PFSK-1 (cell line): Measurements from ENCODE around the gene MAML2.

ENCODE experiments used
- FOXP2 ChIP-seq: optimal IDR thresholded peaks from 2 replicates; pipeline ENCODE3; 2011; ENCODE audit warnings: borderline replicate concordance, control low read depth, inconsistent platforms; ENCODE audit not compliant: insufficient read depth; ENCODE audit errors: extremely low read length, extremely low read depth
- POLR2AphosphoS5 ChIP-seq: IDR thresholded peaks from 2 replicates; pipeline ENCODE4 v1.6.1; 2012; ENCODE audit warnings: low read depth, mild to moderate bottlenecking, control low read depth, low read length, moderate library complexity
- REST ChIP-seq, 2 experiments: IDR thresholded peaks; 2 replicates each; pipeline versions ENCODE4 v1.6.1 to v1.8.0; 2011 to 2012; ENCODE audit warnings: low read depth in 2 of 2, low read length in 2 of 2, control low read depth in 1 of 2, inconsistent platforms in 1 of 2, mild to moderate bottlenecking in 1 of 2, moderate library complexity in 1 of 2; ENCODE audit not compliant: insufficient read depth in 1 of 2
- TAF1 ChIP-seq: IDR thresholded peaks from 2 replicates; pipeline ENCODE4 v1.6.1; 2012; ENCODE audit warnings: low read length, control low read depth, borderline replicate concordance; ENCODE audit not compliant: insufficient read depth

DNA sequence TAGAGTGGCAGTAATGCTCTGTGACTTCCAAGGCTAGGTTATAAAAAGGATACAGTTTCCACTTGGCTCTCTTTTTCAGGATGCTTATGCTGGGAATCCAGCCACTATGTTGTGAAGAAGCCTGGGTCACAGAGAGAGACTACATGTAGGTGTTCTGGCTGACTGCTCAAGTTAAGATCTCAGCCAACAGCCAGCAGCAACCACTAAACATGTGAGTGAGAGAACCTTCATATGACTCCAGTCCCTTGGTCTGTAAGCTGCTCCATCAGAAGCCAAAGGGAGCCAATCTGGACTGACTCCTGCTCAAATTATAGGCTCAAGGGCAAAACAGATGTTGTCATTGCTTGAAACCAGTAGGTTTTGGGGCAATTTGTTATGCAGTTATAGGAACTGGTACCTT is 162.7 kb downstream of the MAML2 start:
- TF ChIP-seq FOXP2 (no peak), REST (IDR thresholded peaks at IDR 0.05; ENCODE audit: insufficient read depth in 1 of 2, low read depth in 2 of 2, low read length in 2 of 2) (no peak), TAF1 (no peak), POLR2AphosphoS5 (no peak)
